Tibial nerve (tissue), 3 donors: ENCODE data around the gene ACSM2A.

Source experiments
- CTCF ChIP-seq, 5 experiments: fragments of 200-600 bp in 3 of 5; fragments of 450-650 bp in 2 of 5; sonication (generic) in 3 of 5; IDR thresholded peaks; one replicate each; pipeline ENCODE4 v1.5.1; 2016 to 2019; ENCODE audit warnings: antibody characterized with exemption in 5 of 5, mild to moderate bottlenecking in 3 of 5, moderate library complexity in 2 of 5
- POLR2A ChIP-seq, 2 donors: fragments of 450-650 bp; IDR thresholded peaks; one replicate each; pipeline ENCODE4 v1.6.1; 2017; ENCODE audit warnings: antibody characterized with exemption in 2 of 2, mild to moderate bottlenecking in 2 of 2, moderate library complexity in 2 of 2

- TF ChIP-seq CTCF (IDR thresholded peaks at IDR 0.05): no peak
- no peak for TF ChIP-seq POLR2A (IDR thresholded peaks at IDR 0.05)
Measured at GRCh38 chr16:20507280-20507679, 56.0 kb downstream of the ACSM2A start.
